Peyer's patch (tissue), 4 donors: ENCODE data around the gene FGFR2.

Experiments
- POLR2A ChIP-seq, 2 donors: fragments of 450-650 bp; IDR thresholded peaks; one replicate each; pipeline ENCODE4 v1.5.1; 2017; ENCODE audit warnings: antibody characterized with exemption in 2 of 2, mild to moderate bottlenecking in 2 of 2, moderate library complexity in 2 of 2
- TF ChIP-seq, protein P1 (sequence below), 6 experiments: fragments of 450-650 bp in 4 of 6; fragments of 200-600 bp in 2 of 6; sonication (generic) in 1 of 6; IDR thresholded peaks; one replicate each; pipeline ENCODE4 v1.5.1; 2017 to 2019; ENCODE audit warnings: antibody characterized with exemption in 6 of 6, mild to moderate bottlenecking in 3 of 6, moderate library complexity in 1 of 6

DNA sequence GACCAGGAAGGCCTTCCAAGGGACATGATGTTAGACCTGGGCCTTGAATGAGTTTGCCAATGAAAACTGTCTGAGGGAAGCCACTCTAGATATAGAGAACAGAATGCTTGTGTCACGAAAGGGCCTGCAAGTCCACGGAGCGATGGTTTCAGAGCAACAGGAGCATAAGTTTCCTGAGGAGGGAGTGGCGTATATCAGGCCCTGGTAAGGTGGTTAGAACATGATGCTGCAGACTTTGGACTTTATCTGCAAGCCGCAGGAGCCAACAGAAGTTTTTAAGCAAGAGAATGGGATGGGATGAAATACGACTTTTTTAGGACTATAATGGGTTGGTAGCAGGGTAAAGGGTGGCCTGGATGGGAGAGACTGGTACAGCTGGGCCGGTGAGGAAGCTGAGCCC is 136.0 kb downstream of the FGFR2 start:
- TF ChIP-seq, protein P1, sequence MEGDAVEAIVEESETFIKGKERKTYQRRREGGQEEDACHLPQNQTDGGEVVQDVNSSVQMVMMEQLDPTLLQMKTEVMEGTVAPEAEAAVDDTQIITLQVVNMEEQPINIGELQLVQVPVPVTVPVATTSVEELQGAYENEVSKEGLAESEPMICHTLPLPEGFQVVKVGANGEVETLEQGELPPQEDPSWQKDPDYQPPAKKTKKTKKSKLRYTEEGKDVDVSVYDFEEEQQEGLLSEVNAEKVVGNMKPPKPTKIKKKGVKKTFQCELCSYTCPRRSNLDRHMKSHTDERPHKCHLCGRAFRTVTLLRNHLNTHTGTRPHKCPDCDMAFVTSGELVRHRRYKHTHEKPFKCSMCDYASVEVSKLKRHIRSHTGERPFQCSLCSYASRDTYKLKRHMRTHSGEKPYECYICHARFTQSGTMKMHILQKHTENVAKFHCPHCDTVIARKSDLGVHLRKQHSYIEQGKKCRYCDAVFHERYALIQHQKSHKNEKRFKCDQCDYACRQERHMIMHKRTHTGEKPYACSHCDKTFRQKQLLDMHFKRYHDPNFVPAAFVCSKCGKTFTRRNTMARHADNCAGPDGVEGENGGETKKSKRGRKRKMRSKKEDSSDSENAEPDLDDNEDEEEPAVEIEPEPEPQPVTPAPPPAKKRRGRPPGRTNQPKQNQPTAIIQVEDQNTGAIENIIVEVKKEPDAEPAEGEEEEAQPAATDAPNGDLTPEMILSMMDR (IDR thresholded peaks at IDR 0.05): no peak
- no peak for TF ChIP-seq POLR2A (IDR thresholded peaks at IDR 0.05)
